ENCODE measurements around the gene SLC12A7. TPM values are rescaled to one million over a fixed set of nuclear protein-coding genes. Genes with fewer than 3 reads are reported as not detected.
A peak's percentile ranks its signal among the peaks of the same experiment; 100 is the strongest.
"Not testable (repeated sequence)": the region's sequence is repeated elsewhere in the genome, so short reads cannot be mapped to it uniquely, and the experiment has no call there.

Gene SLC12A7
- total RNA-seq, 2 experiments from 2014 or later = 102 to 120 TPM

- Mint-ChIP-seq H3K27ac (no peak overlapping the region), H3K4me3 (no peak overlapping the region), H3K4me1 (no peaks in the 10 kb centered on the region), H3K27me3 (no peaks in the 10 kb centered on the region), H3K9me3 (no peaks in the 10 kb centered on the region), H3K36me3 (ENCODE audit: low read depth) (peaks cover 7% of the 10 kb centered on the region)
- POLR2A ChIA-PET = no interaction called here
- DNase-seq = no peak
- CTCF ChIA-PET = no interaction called here
Measured at GRCh38 chr5:1068204-1068894, 43.5 kb downstream of the SLC12A7 start.

- ChIA-PET POLR2A (no interaction called here), CTCF (no interaction called here)
- Mint-ChIP-seq H3K4me1 (no peaks in the 10 kb centered on the region), H3K36me3 (ENCODE audit: low read depth) (peaks cover 7% of the 10 kb centered on the region), H3K9me3 (no peaks in the 10 kb centered on the region), H3K27me3 (no peaks in the 10 kb centered on the region), H3K27ac (no peak overlapping the region), H3K4me3 (no peak overlapping the region)
- no peak for DNase-seq
Measured at GRCh38 chr5:1067141-1068121, 44.4 kb downstream of the SLC12A7 start.

- DNase-seq = no peak
- Mint-ChIP-seq H3K27ac (no peak overlapping the region), H3K27me3 (no peaks in the 10 kb centered on the region), H3K4me3 (no peak overlapping the region), H3K4me1 (no peaks in the 10 kb centered on the region), H3K9me3 (no peaks in the 10 kb centered on the region), H3K36me3 (ENCODE audit: low read depth) (peaks cover 7% of the 10 kb centered on the region)
- POLR2A ChIA-PET = no interaction called here
- CTCF ChIA-PET = no interaction called here
Measured at GRCh38 chr5:1066676-1067075, 45.2 kb downstream of the SLC12A7 start.

GRCh38 chr5:1065891-1066650 is 45.8 kb downstream of the SLC12A7 start:
- H3K9me3 Mint-ChIP-seq = no peaks in the 10 kb centered on the region
- no peak overlapping the region for H3K4me3 Mint-ChIP-seq
- no peaks in the 10 kb centered on the region for H3K27me3 Mint-ChIP-seq
- no peaks in the 10 kb centered on the region for H3K4me1 Mint-ChIP-seq
- ChIA-PET POLR2A (no interaction called here), CTCF (no interaction called here)
- DNase-seq = no peak
- H3K36me3 Mint-ChIP-seq (ENCODE audit: low read depth) = peaks cover 7% of the 10 kb centered on the region
- peak overlapping the region; percentile 50 for H3K27ac Mint-ChIP-seq

- CTCF ChIA-PET = no interaction called here
- Mint-ChIP-seq H3K27ac (no peak overlapping the region), H3K9me3 (no peaks in the 10 kb centered on the region), H3K4me1 (no peaks in the 10 kb centered on the region), H3K4me3 (no peak overlapping the region), H3K27me3 (no peaks in the 10 kb centered on the region), H3K36me3 (ENCODE audit: low read depth) (peaks cover 9% of the 10 kb centered on the region)
- POLR2A ChIA-PET = no interaction called here
- DNase-seq = no peak
Measured at GRCh38 chr5:1065143-1065750, 46.6 kb downstream of the SLC12A7 start.

GRCh38 chr5:1064383-1065142 is 47.3 kb downstream of the SLC12A7 start:
- Mint-ChIP-seq H3K4me1 (no peaks in the 10 kb centered on the region), H3K36me3 (ENCODE audit: low read depth) (peaks cover 9% of the 10 kb centered on the region), H3K27me3 (no peaks in the 10 kb centered on the region), H3K27ac (no peak overlapping the region), H3K9me3 (no peaks in the 10 kb centered on the region), H3K4me3 (no peak overlapping the region)
- ChIA-PET POLR2A (no interaction called here), CTCF (no interaction called here)
- DNase-seq = no peak

GRCh38 chr5:1063661-1064382 is 48.0 kb downstream of the SLC12A7 start:
- Mint-ChIP-seq H3K4me1 (no peaks in the 10 kb centered on the region), H3K9me3 (no peaks in the 10 kb centered on the region), H3K27ac (no peak overlapping the region), H3K36me3 (ENCODE audit: low read depth) (peaks cover 9% of the 10 kb centered on the region), H3K27me3 (no peaks in the 10 kb centered on the region), H3K4me3 (no peak overlapping the region)
- DNase-seq = no peak
- ChIA-PET CTCF (no interaction called here), POLR2A (no interaction called here)

GRCh38 chr5:1062761-1063568 is 48.9 kb downstream of the SLC12A7 start:
- H3K36me3 Mint-ChIP-seq (ENCODE audit: low read depth) = peaks cover 9% of the 10 kb centered on the region
- H3K4me3 Mint-ChIP-seq = no peak overlapping the region
- H3K9me3 Mint-ChIP-seq = no peaks in the 10 kb centered on the region
- H3K27ac Mint-ChIP-seq = no peak overlapping the region
- H3K27me3 Mint-ChIP-seq = no peaks in the 10 kb centered on the region
- no peaks in the 10 kb centered on the region for H3K4me1 Mint-ChIP-seq
- ChIA-PET POLR2A (no interaction called here), CTCF (no interaction called here)
- DNase-seq = no peak

- Mint-ChIP-seq H3K4me1 (no peaks in the 10 kb centered on the region), H3K27ac (no peak overlapping the region), H3K9me3 (no peaks in the 10 kb centered on the region), H3K4me3 (no peak overlapping the region), H3K36me3 (ENCODE audit: low read depth) (peaks cover 7% of the 10 kb centered on the region), H3K27me3 (no peaks in the 10 kb centered on the region)
- POLR2A ChIA-PET = no interaction called here
- CTCF ChIA-PET = interaction anchor here (0.5 kb wide), 1 partner anchor 558 kb away, joined by 4 read pairs; no protein-coding TSS in a partner anchor
- no peak for DNase-seq
Measured at GRCh38 chr5:1061916-1062315, 49.9 kb downstream of the SLC12A7 start.

GRCh38 chr5:1061292-1061691 is 50.6 kb downstream of the SLC12A7 start:
- H3K27ac Mint-ChIP-seq; H3K4me1 Mint-ChIP-seq; DNase-seq; H3K9me3 Mint-ChIP-seq; POLR2A ChIA-PET; H3K27me3 Mint-ChIP-seq; H3K36me3 Mint-ChIP-seq (ENCODE audit: low read depth); H3K4me3 Mint-ChIP-seq; CTCF ChIA-PET: not testable (repeated sequence)

GRCh38 chr5:1060535-1060981 is 51.3 kb downstream of the SLC12A7 start:
- no peak for DNase-seq

More at GRCh38 chr5:1060535-1060981, 51.3 kb downstream of the SLC12A7 start:
- CTCF ChIA-PET = no interaction called here
- no peaks in the 10 kb centered on the region for H3K4me1 Mint-ChIP-seq
- H3K27me3 Mint-ChIP-seq = no peaks in the 10 kb centered on the region
- POLR2A ChIA-PET = no interaction called here
- H3K9me3 Mint-ChIP-seq = no peaks in the 10 kb centered on the region
- no peak overlapping the region for H3K4me3 Mint-ChIP-seq
- H3K27ac Mint-ChIP-seq = no peak overlapping the region
- H3K36me3 Mint-ChIP-seq (ENCODE audit: low read depth) = peaks cover 3% of the 10 kb centered on the region
